Ramos (cell line): ENCODE results near the gene IPO4.

Source experiments
- in situ Hi-C: fragments of 300-500 bp; cut with MboI; formaldehyde crosslinking; loops from one replicate; pipeline ENCODE4 v1.14.3; 2022; ENCODE audit warnings: low sequenced_read_pairs; ENCODE audit not compliant: unreplicated experiment

Gene IPO4

GRCh38 chr14:24150993-24151392, 37.6 kb downstream of the IPO4 start:
- in situ Hi-C loops = loop anchor here (25.0 kb wide), 1 partner anchor 839 kb away; the partner anchor contains the start of genes BCL2L2, PABPN1 and PPP1R3E

GRCh38 chr14:24150567-24150966, 38.0 kb downstream of the IPO4 start:
- in situ Hi-C loops = loop anchor here (25.0 kb wide), 1 partner anchor 838 kb away; the partner anchor contains the start of genes BCL2L2, PABPN1 and PPP1R3E

- in situ Hi-C loops = loop anchor here (25.0 kb wide), 1 partner anchor 838 kb away; the partner anchor contains the start of genes BCL2L2, PABPN1 and PPP1R3E
Observed at GRCh38 chr14:24150061-24150460, 38.6 kb downstream of the IPO4 start.

GRCh38 chr14:24149302-24149969, 39.2 kb downstream of the IPO4 start:
- in situ Hi-C loops = no loop called here

- in situ Hi-C loops = no loop called here
Observed at GRCh38 chr14:24147761-24148428, 40.7 kb downstream of the IPO4 start.

- in situ Hi-C loops = no loop called here
Observed at GRCh38 chr14:24146978-24147760, 41.4 kb downstream of the IPO4 start, which contains the start of gene RNF31. TSS of gene RNF31 (plus strand) at chr14:24147498. CDS start at chr14:24147699, 201 bp downstream.

GRCh38 chr14:24146453-24146977, 42.1 kb downstream of the IPO4 start, which contains the start of gene PSME2:
TSS of gene PSME2 (minus strand) at chr14:24146610. CDS start at chr14:24146581, 29 bp downstream.
- in situ Hi-C loops = no loop called here

GRCh38 chr14:24145690-24146452, 42.7 kb downstream of the IPO4 start:
- in situ Hi-C loops = no loop called here

- in situ Hi-C loops = no loop called here
Observed at GRCh38 chr14:24145219-24145618, 43.4 kb downstream of the IPO4 start.

- in situ Hi-C loops = no loop called here
Observed at GRCh38 chr14:24144451-24144850, 44.2 kb downstream of the IPO4 start.

GRCh38 chr14:24143511-24143910, 45.1 kb downstream of the IPO4 start:
- in situ Hi-C loops = no loop called here

GRCh38 chr14:24141097-24141880, 47.3 kb downstream of the IPO4 start, which contains the start of gene EMC9:
TSS of gene EMC9 (minus strand) at chr14:24141591. CDS start at chr14:24141304, 287 bp downstream.
- in situ Hi-C loops = no loop called here

GRCh38 chr14:24139272-24139934, 49.2 kb downstream of the IPO4 start:
- in situ Hi-C loops = no loop called here

GRCh38 chr14:24138396-24139271, 50.0 kb downstream of the IPO4 start:
- in situ Hi-C loops = no loop called here

- in situ Hi-C loops = no loop called here
Observed at GRCh38 chr14:24137529-24138395, 50.9 kb downstream of the IPO4 start.
